Loucy (cell line): ENCODE results near the gene PTGDS.

ENCODE experiments used
- H2AFZ ChIP-seq: fragments of 200-600 bp; sonication (generic); 2 replicates; pipeline ENCODE4 v1.6.0; 2016; ENCODE audit warnings: antibody characterized with exemption, mild to moderate bottlenecking, low read length, moderate library complexity
- H3F3A ChIP-seq: fragments of 200-600 bp; 2 replicates; pipeline ENCODE4 v1.6.0; 2016; ENCODE audit warnings: antibody characterized with exemption, low read depth, mild to moderate bottlenecking
- H3K27me3 ChIP-seq: fragments of 200-600 bp; sonication (generic); 2 replicates; pipeline ENCODE4 v1.6.1; 2014; ENCODE audit warnings: low read length, mild to moderate bottlenecking; ENCODE audit not compliant: insufficient read depth, poor library complexity, severe bottlenecking
- H3K36me3 ChIP-seq: fragments of 200-600 bp; sonication (generic); 2 replicates; pipeline ENCODE4 v1.6.1; 2016; ENCODE audit warnings: low read length; ENCODE audit not compliant: insufficient read depth
- H3K4me1 ChIP-seq: fragments of 200-600 bp; sonication (generic); 2 replicates; pipeline ENCODE4 v1.5.1; 2014; ENCODE audit warnings: low read length, mild to moderate bottlenecking; ENCODE audit not compliant: insufficient read depth, poor library complexity, severe bottlenecking
- H3K4me2 ChIP-seq: fragments of 200-600 bp; sonication (generic); 2 replicates; pipeline ENCODE4 v1.6.0; 2014; ENCODE audit warnings: antibody characterized with exemption, low read length, low read depth, mild to moderate bottlenecking; ENCODE audit not compliant: poor library complexity, severe bottlenecking
- H3K4me3 ChIP-seq: fragments of 200-600 bp; sonication (generic); 2 replicates; pipeline ENCODE4 v1.5.1; 2014; ENCODE audit warnings: low read length, mild to moderate bottlenecking, mixed read lengths; ENCODE audit not compliant: poor library complexity, severe bottlenecking
- H3K79me2 ChIP-seq: fragments of 200-600 bp; sonication (generic); 2 replicates; pipeline ENCODE4 v1.6.1; 2014; ENCODE audit warnings: low read length; ENCODE audit not compliant: insufficient read depth
- H3K9ac ChIP-seq: fragments of 200-600 bp; sonication (generic); 2 replicates; pipeline ENCODE4 v1.6.0; 2014; ENCODE audit warnings: mild to moderate bottlenecking, low read depth, low read length, moderate library complexity; ENCODE audit not compliant: poor library complexity, severe bottlenecking
- H3K9me2 ChIP-seq: fragments of 200-600 bp; sonication (generic); replicated peaks from 2 replicates; pipeline ENCODE4 v1.6.1; 2016; ENCODE audit warnings: low read depth, low read length, mixed read lengths
- H3K9me3 ChIP-seq: fragments of 200-600 bp; sonication (generic); 2 replicates; pipeline ENCODE4 v1.6.1; 2014; ENCODE audit warnings: mild to moderate bottlenecking, antibody characterized with exemption, low read length, low read depth; ENCODE audit not compliant: insufficient read depth
- H4K20me1 ChIP-seq: fragments of 200-600 bp; sonication (generic); 2 replicates; pipeline ENCODE4 v1.6.0; 2014; ENCODE audit warnings: antibody characterized with exemption, low read length, mild to moderate bottlenecking; ENCODE audit not compliant: insufficient read depth, poor library complexity, severe bottlenecking
- EZH2phosphoT487 ChIP-seq: fragments of 200-600 bp; IDR thresholded peaks from 2 replicates; pipeline ENCODE4 v1.6.1; 2018; ENCODE audit warnings: antibody characterized with exemption, mild to moderate bottlenecking, moderate library complexity, borderline replicate concordance
- TF ChIP-seq, protein P1 (sequence below): fragments of 200-600 bp; sonication (generic); conservative IDR thresholded peaks from 2 replicates; pipeline ENCODE4 v1.5.1; 2014; ENCODE audit warnings: mild to moderate bottlenecking, antibody characterized with exemption, low read length

The PTGDS gene

DNA sequence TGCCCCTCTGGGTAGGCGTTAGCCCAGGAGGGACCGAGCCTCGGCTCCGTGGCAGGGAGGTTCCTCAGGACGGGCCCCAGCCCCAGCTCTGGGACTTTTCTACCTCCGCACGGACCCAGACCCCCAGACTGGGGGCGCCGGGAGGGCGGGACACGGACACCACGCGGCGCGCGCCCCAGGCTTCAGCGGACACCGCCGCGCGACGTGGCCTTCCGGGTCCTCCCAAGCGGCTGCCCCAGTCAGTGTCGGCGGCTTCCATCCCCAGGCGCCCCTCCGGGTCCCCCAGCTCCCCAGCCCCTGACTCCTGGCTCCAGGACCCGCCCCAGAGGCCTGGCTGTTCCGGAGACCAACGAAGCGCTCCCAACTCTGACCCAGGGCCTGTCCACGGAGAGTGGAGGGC, 8.5 kb downstream of the PTGDS start:
- no peaks in the 10 kb centered on the region for H3K4me1 ChIP-seq
- H3K4me2 ChIP-seq = no peak overlapping the region
- H3F3A ChIP-seq = no peaks in the 10 kb centered on the region
- H3K9me2 ChIP-seq = no peaks in the 10 kb centered on the region
- H3K9ac ChIP-seq = no peak overlapping the region
- no peaks in the 10 kb centered on the region for H3K36me3 ChIP-seq
- H3K79me2 ChIP-seq = no peaks in the 10 kb centered on the region
- no peaks in the 10 kb centered on the region for H4K20me1 ChIP-seq
- H3K4me3 ChIP-seq = no peak overlapping the region
- no peaks in the 10 kb centered on the region for H3K9me3 ChIP-seq
- TF ChIP-seq EZH2phosphoT487 = no peak
- TF ChIP-seq, protein P1, sequence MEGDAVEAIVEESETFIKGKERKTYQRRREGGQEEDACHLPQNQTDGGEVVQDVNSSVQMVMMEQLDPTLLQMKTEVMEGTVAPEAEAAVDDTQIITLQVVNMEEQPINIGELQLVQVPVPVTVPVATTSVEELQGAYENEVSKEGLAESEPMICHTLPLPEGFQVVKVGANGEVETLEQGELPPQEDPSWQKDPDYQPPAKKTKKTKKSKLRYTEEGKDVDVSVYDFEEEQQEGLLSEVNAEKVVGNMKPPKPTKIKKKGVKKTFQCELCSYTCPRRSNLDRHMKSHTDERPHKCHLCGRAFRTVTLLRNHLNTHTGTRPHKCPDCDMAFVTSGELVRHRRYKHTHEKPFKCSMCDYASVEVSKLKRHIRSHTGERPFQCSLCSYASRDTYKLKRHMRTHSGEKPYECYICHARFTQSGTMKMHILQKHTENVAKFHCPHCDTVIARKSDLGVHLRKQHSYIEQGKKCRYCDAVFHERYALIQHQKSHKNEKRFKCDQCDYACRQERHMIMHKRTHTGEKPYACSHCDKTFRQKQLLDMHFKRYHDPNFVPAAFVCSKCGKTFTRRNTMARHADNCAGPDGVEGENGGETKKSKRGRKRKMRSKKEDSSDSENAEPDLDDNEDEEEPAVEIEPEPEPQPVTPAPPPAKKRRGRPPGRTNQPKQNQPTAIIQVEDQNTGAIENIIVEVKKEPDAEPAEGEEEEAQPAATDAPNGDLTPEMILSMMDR = no peak
- H2AFZ ChIP-seq = no peak overlapping the region
- no peaks in the 10 kb centered on the region for H3K27me3 ChIP-seq

DNA sequence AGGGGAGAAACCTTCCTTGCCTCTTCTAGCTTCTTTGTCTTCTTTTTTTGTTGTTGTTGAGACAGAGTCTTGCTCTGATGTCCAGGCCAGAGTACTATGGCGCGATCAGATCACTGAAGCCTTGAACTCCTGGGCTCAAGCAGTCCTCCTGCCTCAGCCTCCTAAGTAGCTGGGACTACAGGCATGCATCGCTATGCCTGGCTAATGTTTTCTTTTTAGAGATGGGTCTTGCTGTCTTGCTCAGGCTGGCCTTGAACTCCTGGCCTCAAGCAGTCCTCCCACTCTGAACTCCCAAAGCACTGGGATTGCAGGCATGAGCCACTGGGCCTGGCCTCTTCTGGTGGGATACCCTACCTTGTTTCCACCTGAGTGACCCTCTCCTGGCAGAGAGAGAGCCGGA, 11.6 kb downstream of the PTGDS start:
- Histone ChIP-seq H3K9me2 (no peaks in the 10 kb centered on the region), H3K4me3 (no peak overlapping the region), H3K27me3 (no peaks in the 10 kb centered on the region), H3K9ac (no peak overlapping the region), H3K79me2 (peaks cover 13% of the 10 kb centered on the region), H3F3A (no peaks in the 10 kb centered on the region), H3K36me3 (no peaks in the 10 kb centered on the region), H3K9me3 (no peaks in the 10 kb centered on the region), H2AFZ (no peak overlapping the region), H3K4me1 (peaks cover 10% of the 10 kb centered on the region), H3K4me2 (no peak overlapping the region), H4K20me1 (peaks cover 10% of the 10 kb centered on the region)
- TF ChIP-seq, protein P1 = no peak
- TF ChIP-seq EZH2phosphoT487 = no peak

DNA sequence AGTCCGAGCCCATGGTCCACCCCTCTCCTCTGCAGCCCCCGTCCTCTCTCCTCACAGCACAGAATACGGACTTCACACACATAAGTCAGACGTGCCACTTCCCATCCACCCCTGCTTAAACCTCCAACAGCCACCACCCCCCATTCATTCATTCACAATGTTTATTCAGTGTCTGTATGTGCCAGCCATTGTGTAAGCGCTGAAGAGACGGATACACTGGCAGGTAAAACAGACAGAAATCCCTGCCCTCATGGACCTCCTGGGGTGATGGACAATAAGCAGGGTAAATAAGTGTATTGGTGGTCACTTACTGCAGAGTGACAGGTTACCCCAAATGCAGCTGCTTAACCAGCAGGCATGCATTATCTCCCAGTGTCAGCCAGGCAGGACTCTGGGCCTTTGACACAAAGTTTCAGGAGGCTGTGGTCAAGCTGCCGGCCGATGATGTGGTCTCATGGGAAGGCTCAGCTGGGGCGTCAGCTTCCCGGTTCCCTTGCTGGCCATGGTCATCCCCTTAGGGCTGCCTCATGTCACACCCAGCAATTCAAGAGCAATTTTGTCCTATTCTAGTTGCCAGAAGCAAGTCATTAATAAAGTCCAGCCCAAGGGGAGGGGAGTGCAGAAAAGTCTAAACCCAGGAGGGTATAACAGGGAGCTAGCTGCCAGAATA, 13.1 kb downstream of the PTGDS start:
- TF ChIP-seq, protein P1 = no peak
- TF ChIP-seq EZH2phosphoT487 = no peak
- Histone ChIP-seq H2AFZ (no peak overlapping the region), H3K27me3 (no peaks in the 10 kb centered on the region), H4K20me1 (peaks cover 12% of the 10 kb centered on the region), H3K4me1 (peaks cover 10% of the 10 kb centered on the region), H3K4me3 (no peak overlapping the region), H3F3A (no peaks in the 10 kb centered on the region), H3K9me3 (no peaks in the 10 kb centered on the region), H3K36me3 (no peaks in the 10 kb centered on the region), H3K9ac (no peak overlapping the region), H3K79me2 (peaks cover 18% of the 10 kb centered on the region), H3K9me2 (no peaks in the 10 kb centered on the region), H3K4me2 (no peak overlapping the region)
